Activated CD8-positive, alpha-beta memory T cell treated with anti-CD3 and anti-CD28 coated beads, Interleukin-2, amount 50 U/mL, for 1 hour (primary cell): Measurements from ENCODE around the gene GPX4.

Source experiments
- DNase-seq: peaks from one replicate; pipeline ENCODE4 v3.0.0-alpha.2; 2020; ENCODE audit errors: extremely low read depth

GPX4 gene

DNA sequence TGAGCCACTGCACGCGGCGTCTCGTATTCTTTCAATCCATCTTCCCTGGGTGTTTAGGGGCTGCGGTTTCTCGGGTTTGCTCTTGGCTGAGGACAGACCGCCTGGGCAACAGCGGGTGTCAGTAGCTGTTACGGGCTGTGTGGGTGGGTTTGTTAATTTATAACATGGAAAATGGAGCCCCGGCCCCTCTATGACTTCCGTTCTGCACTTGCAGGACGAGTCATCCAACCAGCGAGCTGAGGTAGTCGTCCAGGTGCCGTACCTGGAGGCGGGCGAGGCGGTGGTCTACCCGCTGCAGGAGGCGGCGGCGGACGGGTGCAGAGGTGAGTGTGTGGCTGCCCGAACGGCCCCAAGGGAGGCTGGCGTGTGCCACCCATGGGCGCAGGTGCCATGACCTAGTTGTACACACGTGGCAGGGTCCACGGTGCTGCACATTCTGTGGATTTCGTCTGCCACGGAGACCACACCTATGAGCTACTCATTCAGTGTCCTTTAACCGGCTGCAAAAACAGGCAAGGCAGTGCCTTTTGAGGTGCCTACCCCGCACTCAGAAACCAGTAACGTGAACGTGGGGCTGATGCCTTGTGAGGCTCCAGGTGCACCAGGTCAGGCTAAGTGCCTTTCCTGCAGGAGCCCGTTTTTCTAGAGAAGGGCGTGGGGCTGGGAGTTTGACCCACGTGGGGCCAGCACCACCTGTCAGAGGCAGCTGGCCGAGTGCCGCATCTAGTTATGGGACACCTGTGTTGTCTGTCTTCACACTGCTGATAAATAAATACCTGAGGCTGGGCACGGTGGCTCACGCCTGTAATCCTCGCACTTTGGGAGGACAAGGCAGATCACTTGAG lies 19.5 kb upstream of the GPX4 start:
- no peak for DNase-seq

DNA sequence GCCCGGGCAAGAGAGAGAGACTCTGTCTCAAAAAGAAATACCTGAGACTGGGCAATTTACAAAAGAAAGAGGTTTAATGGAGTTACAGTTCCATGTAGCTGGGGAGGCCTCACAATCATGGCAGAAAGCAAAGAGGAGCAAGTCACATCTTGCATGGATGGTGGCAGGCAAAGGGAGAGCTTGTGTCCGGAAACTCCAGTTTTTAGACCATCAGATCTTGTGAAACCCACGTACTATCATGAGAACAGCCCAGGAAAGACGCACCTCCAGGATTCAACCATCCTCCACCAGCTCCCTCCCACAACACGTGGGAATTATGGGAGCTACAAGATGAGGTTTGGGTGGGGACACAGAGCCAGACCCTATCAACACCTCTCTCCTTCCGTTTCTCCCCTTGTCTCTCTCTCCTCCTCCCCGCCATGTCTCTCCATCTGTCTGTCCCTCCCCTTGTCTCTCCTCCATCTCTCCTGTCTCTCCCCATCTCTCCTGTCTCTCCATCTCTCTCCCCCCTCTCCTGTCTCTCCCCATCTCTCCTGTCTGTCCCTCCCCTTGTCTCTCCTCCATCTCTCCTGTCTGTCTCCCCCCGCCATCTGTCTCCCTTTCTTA lies 18.6 kb upstream of the GPX4 start:
- no peak for DNase-seq

DNA sequence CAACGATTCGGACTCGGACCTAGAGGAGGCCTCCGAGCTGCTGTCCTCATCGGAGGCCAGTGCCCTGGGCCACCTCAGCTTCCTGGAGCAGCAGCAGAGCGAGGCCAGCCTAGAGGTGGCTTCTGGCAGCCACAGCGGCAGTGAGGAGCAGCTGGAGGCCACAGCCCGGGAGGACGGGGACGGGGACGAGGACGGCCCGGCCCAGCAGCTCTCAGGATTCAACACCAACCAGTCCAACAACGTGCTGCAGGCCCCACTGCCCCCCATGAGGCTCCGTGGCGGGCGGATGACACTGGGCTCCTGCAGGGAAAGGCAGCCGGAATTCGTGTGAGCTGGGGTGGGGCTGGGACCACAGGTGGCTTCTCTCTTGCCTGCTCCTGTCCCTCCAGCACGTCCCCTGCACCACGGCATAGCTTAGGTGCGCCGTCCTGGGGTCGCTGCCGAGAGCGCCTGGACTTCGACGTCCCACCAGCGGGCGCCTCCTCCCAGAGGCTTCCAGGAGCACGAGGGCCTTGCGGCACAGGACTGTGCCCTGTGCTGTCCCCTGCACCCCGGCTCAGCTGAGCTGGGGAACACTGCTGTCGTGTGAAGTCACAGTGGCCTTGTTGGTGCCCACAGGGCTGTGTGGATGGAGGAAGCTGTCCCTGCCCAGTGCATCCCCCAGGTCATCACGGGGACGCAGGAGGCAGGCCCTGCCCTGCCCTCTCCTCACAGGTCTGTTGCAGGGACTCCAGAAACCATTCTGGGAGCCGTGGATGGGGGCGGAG lies 17.9 kb upstream of the GPX4 start:
- no peak for DNase-seq

DNA sequence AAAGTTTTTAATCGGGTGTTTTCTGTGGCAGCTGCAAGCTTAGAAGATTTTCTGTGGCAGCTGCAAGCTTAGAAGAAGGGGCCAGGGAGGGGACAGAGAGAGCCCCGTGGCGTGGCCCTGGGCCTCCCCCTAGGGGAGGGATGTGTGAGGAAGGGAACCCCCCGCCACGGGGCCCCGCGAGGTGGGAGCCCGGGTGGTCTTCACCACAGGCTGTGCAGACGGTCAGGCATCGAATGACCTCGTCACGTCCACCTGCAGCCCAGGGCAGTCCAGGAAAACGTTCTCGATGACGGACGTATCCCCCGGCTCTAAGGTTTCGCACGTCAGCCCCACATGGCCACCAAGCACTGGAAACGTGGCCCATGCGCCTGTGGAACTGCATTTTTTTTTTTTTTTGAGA lies 17.2 kb upstream of the GPX4 start:
- no peak for DNase-seq

DNA sequence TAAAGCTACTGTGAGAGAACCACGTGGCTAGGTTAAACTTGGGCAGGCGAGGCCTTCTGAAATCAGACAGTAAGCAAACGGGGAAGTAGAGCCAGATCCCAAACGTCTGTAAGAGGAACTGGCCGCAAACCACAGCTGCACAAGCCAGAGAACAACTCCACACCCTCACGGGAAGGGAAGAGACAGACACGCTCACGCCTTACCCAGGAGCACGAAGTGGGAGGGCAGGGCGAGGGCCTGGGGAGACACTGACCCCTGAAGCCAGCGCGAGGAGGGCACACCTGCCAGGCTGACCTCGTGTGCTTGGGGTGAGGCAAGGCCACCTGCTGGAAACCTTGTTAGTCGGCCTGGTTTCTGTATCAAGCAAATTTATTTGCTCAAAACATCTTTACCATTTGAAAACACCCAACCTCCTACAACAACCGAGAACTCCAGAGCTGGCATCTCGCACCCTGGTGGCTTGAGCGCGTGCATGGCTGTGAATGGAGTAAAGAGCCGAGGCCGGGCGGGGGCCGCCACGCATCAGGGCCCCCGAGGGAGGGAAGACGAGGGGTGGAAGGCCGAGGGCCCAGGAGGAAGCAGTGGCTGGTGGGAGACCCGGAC lies 15.9 kb upstream of the GPX4 start:
- DNase-seq: no peak

DNA sequence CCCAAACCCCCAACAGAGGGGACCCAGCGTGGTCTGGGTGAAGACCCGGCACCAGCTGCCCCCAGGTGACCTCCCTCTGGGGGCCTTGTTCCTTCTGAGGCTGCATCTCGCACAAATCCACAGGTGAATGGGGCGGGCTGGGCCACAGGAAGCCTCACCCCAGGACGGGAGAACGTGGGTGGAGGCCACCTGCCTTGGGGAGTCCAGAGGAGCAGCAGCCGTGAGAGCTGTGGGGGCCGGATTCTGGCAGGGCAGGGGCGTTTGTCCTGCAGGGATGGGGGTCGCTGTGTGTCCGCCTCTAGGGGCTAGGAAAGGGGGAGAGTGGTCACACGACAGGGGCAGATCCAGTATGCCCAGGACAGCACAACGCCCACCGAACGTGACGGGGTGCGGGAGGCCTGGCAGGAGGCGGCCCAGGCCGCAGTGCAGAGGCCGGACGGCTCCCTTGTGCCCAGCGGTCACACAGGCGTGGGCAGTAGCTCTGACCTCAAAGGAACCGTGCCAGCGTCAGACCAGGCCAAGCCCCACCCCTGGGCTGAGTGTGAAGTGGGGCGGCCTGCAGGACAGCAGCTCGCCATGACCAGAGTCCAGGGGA lies 15.3 kb upstream of the GPX4 start:
- DNase-seq: no peak

DNA sequence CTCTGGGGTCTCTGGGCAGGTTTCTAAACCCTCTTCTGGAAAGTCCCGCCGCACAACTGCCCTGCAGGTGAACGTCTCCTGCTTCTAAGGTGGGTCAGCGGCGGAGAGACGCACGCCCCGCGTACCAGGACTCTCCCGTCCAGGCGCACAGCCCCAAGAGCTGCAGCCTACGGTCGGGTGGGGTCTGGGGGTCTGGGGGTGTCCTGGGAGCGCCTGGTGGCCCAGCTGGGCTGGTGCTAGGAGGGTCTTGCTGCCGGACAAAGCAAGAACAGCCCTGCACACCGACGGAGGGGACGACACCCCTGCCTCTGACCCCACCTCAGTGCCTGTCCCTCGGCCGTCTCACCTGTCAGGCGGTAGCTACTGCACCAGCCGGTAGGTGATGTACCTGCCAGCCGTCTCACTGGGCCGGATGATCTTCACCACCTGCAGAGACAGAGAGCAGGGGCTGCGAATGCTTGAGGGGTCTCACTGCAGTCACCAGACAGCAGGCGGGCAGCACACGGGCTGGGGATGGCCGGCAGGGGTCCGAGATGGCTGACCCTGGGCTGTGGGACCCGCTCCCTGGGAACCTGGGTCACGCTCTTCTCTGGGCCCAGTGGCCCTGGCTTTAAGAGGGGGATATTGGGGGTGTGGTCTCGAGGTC lies 14.5 kb upstream of the GPX4 start:
- no peak for DNase-seq

DNA sequence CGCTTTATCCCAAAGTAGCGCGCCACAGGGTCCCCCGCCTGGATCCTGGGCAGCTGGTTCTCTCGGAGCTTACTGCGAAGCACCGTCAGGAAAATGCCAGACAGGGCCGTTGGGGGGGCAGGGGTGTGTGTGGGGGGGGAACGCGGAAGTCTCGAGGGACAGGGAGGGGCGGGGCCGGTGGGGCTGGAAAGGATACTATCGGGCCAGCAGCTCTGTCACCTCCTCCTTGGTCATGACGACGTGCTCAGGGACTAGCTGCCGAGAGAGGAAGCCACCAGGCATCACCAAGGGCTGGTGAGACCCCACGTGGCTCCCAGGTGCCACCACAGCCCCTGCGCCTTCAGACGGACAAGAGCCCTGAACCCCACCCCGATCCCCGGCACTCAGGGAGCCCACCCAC lies 13.9 kb upstream of the GPX4 start:
- peak; percentile 54 for DNase-seq

DNA sequence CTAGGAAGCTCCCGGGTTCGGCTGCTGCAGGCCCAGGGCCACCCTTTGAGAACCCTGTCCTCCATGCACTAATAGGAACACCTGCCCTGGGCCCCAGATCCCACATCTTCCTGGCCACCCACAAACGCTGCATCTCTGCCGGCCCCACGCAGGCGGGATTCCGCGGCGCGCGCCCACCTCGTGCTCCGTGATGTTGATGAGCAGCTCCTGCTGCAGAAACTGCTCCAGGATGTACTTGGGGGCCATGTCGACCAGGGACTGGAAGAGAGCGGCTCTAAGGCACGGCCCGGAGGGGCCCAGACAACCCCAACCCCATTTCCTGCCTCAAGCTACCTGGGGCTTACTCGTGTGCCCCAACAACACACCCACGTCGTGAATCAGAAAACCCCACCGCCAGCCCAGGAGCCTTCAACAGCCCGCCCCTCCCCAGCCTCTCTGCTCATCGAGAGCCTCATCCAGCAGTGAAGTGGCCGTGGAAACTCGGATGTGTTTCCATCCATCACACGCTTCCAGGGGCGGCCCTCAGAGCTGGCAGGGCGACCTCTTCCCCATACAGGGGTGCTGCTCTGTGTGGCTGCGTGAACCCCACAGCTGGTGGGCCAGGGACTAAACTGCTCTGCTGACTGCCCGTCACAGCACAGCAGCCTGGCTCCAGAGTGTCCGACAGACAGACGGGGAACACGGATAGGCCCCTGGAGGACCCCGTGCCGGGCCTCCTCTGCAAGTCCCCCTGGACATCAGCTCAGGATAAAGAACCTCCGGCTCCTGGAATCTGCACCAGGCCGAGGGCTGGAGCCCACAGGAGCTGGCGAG lies 12.9 kb upstream of the GPX4 start:
- DNase-seq: no peak

DNA sequence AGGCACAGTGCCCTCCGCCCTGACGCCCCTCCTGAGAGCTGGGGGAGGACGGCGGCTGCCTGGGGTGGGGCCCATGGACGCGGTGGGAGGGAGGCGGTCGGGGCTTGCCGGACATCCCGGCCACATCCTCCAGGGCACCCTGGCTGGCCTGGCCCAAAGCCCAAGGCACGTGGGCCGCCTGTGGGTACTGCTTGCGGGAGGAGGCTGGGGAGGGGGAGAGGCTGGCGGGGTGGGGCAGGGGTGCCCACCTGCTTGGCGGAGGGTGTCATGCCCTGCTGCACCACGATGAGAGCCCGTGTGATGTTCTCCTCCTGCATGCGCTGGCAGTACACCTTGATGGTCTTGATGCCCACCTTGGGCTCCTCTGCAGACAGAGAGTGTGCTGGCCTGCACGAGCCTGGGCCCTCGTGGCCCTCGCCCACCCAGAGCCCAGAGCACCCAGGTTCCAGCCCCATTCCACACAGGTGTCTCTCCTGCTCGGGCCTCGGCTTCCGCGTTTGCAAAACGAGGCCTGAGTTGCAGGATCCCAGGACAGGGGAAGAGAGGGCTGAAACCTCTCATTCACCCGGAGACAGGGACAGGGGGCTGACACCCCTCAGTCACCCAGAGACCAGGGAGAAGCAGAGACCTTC lies 12.1 kb upstream of the GPX4 start:
- DNase-seq: no peak

DNA sequence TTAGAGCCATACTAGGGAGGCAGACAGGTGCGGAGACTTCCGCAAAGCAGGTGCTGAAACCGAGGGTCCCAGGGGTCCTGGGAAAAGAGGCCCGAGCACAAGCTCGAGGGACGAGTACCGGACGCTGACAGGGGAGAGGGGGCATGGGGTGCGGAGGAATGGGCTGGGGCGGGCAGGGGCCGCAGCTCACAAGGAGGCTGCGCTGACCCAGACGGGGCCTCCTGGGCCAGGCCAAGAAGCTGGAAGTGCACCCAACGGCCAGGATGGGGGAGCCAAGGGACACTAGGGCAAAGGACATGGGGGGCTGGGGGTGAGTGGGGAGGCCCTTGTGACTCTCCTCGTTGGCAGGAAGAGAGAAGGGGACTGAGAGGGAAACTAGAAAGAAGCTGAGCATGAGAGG lies 10.5 kb upstream of the GPX4 start:
- DNase-seq: no peak

DNA sequence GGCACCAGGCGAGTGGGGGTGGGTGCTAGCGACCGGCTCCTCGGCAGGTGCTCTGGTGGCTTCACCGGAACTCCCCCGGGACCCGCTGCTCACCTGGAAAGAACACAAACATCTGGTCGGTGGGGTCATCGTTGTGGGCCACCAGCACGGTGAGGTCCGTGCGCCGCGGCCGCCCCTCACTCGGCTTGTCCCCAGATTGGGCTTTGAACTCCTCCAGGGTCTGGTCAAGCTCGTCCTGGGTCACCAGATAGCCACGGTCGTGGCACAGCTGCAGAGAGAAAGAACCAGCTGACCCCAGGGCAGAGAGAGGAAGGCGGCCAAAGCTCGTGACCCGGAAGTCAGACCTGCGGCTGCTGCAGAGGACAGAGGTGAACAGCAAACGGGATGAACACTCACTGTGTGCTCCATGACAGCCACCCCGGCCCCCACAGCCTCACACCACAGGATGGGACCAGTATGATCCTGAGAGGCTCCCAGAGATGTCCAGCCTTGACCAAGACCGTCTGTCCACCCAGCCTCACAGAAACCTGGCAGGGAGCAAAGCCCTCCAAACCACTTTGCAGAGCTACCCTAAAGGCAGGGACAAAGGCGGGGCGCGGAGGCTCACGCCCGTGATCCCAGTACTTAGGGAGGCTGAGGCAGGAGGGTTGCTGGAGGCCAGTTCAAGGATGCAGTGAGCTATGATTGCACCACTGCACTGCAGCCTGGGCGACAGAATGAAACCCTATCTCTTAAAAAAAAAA lies 9.8 kb upstream of the GPX4 start:
- DNase-seq: no peak

DNA sequence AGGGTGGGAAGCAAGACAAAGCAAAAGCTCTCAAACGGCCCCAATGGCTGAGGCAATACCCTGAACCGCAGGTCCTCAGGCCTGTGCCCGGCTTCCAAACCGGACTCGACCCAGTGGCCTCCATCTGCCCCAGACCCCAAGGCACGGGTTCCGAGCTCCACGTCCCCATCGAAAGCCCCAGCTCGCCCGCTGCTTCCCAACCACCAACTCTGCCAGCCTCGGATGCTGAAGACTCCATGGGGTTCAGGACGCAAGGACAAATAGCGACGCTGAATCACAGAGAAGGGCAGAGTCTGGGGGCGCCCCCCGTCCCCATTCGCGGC lies 9.2 kb upstream of the GPX4 start:
- DNase-seq: no peak

DNA sequence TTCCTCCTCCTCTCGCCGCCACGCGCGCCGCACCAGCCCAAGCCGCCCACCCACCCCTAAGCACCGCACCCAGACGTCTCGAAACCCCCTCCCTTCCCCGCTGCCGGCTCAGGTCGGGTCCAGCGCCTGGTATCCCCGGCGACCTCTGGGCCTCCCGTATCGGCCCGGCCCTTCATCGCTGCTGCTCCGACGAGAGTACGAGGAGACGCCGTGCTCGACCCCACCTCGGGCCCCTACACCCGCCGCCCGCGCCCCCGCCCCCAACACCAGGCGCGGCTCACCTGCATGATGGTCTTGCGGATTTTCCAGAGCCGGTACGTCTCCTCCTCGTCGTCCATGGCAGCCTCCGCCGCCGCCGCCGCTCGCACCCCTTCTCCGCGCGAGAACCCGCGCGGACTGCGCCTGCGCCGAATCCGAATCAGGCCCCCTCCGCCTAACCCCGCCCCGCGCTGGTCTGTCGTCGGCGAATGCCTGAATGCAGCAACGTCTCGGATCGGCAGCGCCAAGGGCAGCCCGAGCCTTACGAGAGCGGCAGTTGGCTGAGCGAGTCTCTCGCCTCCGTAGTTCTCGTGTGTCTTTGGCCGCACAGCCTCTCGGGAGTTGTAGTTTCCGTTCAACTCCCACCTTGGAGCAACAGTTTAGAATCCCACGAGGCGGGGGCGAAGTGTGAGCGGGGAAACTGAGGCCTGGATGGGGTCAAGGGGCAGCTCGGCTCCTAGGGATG lies 8.7 kb upstream of the GPX4 start, which contains the start of gene POLR2E:
TSS of gene POLR2E (minus strand) at position 398 of the 724 bp plus-strand sequence. CDS start at position 338, 60 bp downstream.
- peak; percentile 97 for DNase-seq

DNA sequence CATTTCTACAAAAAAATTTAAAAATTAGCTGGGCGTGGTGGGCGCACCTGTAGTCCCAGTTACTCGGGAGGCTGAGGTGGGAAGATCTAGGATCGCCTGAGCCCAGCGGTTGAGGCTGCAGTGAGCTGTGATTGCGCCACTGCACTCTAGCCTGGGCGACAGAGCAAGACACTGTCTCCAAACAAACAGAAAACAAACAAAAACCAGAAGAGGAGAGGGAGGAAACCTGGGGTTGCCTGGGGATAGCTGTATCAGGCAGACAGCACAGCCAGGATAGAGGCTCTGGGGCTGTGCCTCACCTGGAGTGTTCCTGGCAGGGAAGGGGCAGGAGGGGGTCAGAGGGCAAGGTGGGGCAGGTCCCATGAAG lies 6.0 kb upstream of the GPX4 start:
- DNase-seq: no peak

DNA sequence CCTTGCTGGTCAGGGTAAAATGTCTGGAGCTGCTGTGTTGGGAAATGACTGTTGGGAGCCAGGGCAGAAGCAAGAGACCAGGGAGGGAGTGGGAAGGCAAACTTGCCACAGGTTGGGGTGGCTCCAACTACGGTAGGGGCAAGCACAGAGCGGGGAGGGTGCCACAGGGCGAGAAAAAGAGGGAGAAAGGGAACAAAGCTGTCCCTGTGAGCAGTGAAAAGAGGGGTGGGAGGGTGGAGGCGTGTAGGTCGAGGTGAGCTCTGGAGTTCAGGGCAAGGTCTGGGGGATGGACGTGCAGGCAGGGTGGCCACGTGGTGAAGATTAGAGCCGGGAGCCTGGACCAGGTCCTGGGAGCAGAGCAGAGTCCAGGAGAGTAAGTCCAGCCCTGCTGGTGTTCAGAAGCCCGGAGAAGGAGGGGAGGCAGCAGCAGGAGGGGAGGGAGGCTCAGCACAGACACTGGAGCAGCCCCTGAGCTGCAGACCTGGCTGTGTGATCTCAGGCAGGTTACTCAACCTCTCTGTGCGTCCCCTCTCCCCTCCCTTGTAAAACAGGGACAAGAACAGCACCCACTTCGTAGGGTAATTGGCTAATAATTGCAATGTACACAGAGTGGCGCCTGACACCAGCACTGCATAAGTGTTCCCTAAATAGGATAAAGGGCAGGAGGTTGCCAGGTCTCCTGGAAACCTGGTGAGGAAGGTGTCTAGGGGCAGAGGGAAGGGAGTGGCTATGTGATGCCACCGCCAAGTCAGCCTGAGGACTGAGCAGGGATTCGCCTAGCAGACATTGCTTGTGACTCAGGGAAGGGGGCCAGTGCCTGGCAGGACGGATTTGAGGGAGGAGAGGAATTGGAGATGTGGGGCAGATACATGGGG lies 5.4 kb upstream of the GPX4 start:
- DNase-seq: no peak

DNA sequence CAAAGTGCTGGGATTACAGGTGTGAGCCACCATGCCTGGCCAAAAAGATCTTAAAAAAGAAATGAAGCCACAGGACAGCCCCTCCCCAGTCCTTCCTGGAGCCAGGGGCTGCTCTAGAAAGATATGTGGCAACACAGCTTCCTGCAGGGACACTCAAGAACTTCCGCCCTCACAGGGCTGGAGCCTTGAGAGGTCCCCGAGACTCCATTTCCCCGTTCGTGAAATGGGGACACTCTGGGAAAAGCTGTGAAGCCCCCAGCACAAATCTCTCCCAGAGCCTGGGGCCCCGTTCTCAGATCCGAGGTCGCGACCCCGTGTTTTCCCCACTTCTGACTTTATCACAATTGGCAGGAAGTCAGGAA lies 2.5 kb upstream of the GPX4 start:
- DNase-seq: no peak
